GM18498 (cell line): Measurements from ENCODE around the gene SIX3.

Experiments used
- ATAC-seq: cut with Tn5 transposase; IDR thresholded peaks from one replicate; pipeline ENCODE4 v1.9.1; 2021; ENCODE audit warnings: mild to moderate bottlenecking, moderate library complexity; ENCODE audit not compliant: unreplicated experiment

The SIX3 gene

GRCh38 chr2:44930274-44931197 is 11.0 kb upstream of the SIX3 start:
- ATAC-seq, result no peak

DNA sequence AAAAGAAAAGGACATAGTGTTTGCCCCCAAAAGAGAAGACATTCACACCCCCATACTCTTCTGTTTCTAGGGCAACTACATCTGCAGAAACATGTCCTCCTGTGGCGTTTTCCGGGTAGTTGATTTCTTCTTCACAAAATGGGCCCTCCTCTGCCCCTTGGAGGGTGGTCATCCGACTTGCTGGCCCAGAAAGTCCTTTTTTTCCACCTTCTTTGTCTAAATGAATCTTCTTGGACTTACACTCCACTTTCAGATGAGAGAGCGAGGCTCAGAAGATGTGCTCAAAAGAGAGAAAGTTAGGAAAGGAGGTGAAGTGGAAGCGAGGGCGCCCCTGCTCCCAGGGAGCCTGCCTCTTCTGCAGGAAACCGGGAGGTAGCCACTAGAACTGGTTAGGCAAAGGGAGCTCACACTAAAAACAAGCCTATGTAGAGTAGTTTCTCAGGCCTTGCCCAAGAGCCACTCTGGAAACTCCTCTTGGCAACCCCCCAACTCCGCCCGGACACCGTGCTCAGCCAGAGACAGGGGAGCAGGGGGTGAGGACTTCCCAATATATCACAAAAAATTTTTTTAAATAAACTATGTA is 10.2 kb upstream of the SIX3 start:
- no peak for ATAC-seq

DNA sequence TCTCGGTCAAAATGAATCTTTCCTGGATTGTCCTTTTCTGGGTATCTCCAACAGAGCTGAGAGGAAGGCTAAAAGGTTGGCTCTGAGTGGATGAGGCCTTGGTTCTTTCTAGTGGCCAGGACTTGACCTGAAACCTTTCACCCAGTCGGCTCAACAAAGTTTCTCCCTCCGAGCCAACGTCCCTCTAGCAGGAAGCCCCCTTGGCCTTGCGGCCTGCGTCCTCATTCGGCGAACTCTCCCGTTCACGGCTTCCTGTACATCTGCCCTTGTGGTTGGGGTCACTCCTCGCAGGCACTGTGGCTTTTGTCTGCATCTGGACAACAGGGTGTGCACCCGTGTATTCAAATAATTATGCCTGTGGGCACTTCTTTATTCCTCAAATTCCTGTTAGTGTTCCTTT is 9.4 kb upstream of the SIX3 start:
- no peak for ATAC-seq

DNA sequence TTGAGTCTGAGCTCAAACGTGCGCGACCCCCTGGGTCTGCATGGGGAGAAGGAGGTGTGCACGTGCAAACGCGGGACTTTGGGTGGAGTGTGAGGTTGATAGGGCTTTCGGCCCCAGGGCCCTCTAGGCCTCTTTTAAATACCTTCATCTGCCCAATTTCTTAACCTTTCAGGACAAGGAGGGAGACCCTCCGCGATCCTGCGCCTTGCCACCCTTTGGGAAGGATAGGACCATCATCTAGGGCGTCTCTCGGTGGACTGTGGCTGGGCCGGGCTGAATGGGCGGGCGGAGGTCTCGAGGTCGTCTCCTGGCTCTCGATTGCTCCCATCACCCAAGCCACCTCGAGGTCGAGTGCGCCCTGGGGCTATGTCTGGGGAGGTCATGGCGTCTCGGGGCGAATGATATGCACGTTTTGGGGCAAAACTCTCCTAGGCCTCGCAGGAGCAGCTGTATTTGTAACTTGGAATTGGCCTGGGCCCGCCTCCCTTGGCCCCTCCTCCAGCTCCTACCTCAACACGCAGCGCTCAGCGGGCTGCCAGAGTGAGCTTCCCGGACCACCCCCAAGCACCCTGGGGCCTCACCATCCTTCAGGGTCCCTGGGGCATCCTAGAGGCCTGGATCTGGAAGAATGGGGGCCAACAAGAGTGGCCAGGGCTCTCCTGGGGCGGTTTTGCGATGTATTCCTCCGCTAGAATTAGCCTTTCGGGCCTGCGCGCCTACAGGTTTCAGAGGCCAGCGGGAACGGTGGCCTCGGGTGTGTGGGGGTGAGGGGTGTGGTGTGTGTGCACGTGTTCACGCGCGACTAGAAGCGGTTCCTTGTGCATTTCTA is 8.7 kb upstream of the SIX3 start:
- no peak for ATAC-seq

GRCh38 chr2:44933434-44933951 is 8.0 kb upstream of the SIX3 start:
- no peak for ATAC-seq

GRCh38 chr2:44934038-44934982 is 7.2 kb upstream of the SIX3 start:
- no peak for ATAC-seq

GRCh38 chr2:44934983-44935728 is 6.3 kb upstream of the SIX3 start:
- ATAC-seq, result no peak

DNA sequence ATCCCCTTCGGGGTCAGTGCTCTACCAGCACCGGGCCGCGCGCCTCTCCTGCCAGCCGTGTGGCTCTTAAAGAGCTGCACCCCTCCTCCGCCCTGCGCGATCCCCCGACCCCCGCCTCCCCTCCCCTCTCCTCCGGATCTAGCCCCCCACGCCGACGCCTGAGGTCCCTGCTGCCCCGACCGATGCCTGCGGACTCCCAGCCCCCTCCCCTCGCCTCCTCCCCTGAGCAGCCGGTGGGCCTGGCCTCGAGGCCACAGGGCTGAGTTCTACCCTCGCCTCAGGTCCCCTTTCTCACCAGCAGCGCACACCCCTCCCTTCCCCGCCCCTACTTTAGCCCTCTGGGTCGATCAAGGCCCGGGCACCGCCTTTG is 5.8 kb upstream of the SIX3 start:
- ATAC-seq, result no peak

DNA sequence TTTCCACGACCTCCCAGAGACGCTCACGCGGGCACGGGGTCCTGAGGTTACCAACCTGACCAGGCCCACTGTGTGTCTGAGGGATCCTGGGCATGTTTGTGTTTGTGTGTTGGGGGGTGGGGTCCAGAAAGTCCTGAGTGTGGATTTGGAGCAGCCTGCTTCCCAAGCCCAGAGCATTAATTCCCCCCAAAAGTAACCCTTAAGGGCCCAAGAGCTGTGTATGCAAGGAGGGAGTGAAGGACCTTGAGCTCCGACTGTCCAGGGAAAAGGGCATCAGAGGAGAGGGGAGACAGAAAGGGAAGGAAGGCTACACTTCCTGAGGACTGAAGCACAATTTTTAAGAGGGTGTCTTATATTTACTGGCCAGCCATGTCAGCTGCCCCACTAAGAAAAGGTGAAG is 5.2 kb upstream of the SIX3 start:
- ATAC-seq, result no peak

DNA sequence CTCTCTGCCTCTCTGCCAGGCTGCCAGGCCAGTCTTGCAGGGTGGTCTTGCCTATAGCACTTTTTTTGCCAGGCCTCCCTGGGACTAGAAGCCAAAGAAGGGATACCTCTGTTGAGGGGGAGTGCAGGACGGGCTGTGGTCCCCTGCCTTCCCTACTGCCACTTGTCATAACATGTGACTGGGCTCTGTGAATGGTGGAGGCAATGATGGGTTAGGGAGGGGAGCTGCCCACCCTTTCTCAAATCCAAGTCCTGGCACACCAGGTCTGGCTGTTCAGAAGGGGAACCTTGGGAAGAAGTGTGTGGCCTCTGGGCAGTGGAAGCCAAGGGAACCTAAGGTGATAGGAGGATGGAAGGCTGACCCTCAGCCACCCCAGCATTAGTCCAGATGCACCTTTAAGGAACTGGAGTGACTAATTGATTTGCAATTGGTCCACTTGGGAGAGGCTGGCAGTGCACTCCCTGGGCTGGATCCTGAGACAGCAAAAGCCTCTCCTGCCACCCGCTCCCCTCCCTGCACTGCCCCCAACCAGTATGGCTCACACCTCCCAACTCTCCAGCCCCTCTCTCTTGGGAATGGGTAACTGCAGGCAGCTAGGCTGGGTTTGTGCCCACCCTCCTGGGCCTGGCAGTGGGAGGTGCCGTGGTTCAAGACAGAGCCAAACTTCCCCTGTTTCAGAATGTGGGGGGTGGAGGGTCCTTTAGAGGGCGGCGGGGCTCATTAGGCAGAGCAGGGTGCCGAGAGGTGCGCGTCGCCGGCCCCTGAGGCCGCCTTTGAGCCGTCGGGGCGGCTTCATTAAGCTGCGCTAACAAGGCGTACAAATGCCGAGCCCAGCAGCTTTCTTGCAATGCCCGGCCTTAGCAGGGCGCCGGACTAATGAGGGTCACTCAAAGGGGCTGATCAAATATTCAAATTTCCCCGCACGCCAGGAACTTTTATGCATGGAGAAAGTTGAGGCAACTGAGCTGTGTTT is 4.5 kb upstream of the SIX3 start:
- ATAC-seq, result no peak

DNA sequence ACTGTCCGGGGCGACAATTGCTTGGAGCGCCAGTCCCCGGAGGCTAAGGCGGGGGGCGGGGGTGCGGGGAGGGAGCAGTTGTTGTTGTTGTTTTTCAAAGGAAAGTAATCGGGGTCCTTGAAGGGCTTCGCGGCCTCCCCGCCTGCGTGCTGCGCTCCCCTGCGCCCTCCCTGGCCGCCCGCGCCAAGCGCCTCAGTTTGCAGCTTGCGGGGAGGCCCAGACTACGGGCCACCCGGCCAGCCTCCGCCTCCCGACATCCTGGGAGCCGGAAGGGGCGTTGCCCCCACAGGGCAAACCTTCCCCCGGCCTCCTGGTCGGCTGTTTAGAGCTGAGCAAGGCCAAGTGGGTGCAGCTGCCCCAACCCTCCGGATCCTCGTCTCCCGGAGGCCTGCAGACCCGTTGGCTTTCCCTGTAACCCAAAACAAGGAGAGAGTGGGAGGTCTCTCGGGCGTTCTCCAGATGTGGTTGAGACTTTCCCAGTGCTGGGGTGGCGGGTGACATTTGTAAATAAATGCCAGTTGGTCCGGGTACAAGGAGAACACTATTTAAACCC is 3.7 kb upstream of the SIX3 start:
- ATAC-seq, result no peak

DNA sequence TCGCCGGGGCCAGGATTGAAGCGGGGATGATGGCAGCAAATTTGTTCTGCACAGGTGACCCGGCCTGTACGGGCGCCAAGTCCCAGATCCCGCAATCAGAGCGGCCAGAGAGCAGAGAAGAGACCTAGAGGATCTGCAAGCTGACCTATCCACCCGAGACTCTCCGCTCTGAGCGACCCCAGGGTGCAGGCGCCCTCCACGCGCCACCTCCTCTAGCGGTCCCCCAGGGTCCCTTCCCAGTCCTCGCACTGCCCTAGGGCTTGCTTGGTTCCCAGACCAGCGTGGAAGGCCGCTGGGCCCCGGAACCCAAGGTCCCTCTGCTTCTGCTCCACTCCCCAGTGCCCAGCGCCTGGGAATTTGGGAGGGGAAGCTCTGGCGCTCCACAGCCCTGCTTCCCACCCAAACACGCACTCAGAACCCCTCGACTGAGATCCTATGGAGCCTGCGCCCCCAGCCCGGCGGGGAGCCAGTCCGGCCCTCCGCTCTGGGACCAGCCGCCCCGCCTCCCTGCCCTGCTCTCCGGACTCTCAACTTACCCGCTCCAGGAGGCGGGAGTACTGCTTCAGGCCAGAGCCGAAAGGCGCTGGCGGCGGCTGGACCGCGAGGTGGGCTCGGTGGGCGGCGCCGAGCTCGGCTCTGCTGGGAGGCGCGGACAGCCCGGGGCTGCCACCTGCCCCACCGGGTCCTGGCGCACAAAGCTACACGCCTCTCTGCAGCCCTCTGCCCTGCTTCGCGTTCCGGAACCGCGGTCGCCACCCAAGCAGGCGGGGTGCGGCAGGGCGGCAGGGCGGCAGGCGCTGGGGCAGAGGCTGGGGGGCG is 3.0 kb upstream of the SIX3 start:
- no peak for ATAC-seq

GRCh38 chr2:44939106-44940048 is 2.1 kb upstream of the SIX3 start:
- ATAC-seq, result no peak

- ATAC-seq, result no peak
Observed at GRCh38 chr2:44940049-44940494, 1.4 kb upstream of the SIX3 start.

DNA sequence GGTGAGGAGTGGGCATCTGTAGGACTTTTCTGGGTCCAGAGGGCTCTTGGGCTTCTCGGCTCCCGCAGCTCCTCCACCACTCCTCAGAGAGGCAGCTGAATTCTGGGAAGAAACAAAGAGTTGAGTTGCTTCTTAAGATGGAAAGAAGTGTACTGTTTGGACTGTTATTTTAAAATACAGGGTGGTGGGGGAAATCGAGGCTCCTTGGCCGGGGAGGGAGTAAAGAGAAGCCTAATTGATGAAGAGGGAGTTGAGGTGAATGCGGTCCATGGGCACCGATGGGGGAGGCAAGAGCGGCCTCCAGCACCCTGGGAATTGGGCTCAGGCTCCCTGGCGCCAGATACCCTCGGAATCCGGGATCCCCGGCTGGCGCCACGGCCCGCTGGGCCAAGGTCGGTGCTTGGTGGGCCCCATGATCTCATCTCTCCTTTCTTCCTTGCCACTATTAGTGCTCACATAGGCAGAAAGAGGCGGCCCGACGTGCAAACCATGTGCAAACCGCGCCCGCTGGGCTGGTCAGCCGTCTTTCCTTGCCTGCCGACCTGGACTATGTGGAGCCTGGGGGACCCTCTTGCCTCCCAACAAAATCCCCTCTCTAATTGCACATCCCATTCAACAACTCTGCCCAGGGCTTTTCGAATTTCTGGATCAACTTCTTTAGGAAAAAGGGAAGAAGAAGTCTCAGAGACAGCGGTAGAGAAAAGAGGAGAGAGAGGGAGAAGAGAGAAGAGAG is 604 bp upstream of the SIX3 start:
- ATAC-seq, result no peak
